Stimulated activated memory B cell treated with anti-CD40 and anti-IgM and Interleukin-4, amounts not matched to agents 10 μg/mL and 1 μg/mL and 100 μg/mL, for 72 hours (primary cell): Measurements from ENCODE around the gene DGKE.

Source experiments
- ATAC-seq: fragments of 150-1000 bp; cut with Tn5 transposase; 2 replicates; pipeline ENCODE4 v1.10.0; 2021
- H3K27ac Mint-ChIP-seq: one replicate; pipeline ENCODE4 v1.8.0; 2022; ENCODE audit warnings: mild to moderate bottlenecking, mixed read lengths
- H3K27me3 Mint-ChIP-seq: one replicate; pipeline ENCODE4 v1.8.0; 2022; ENCODE audit warnings: mixed read lengths
- H3K36me3 Mint-ChIP-seq: one replicate; pipeline ENCODE4 v1.8.0; 2022; ENCODE audit warnings: mixed read lengths
- H3K4me1 Mint-ChIP-seq: one replicate; pipeline ENCODE4 v1.8.0; 2022; ENCODE audit warnings: mixed read lengths
- H3K4me3 Mint-ChIP-seq: one replicate; pipeline ENCODE4 v1.8.0; 2022; ENCODE audit warnings: mild to moderate bottlenecking, moderate library complexity, mixed read lengths
- H3K9me3 Mint-ChIP-seq: one replicate; pipeline ENCODE4 v1.8.0; 2022; ENCODE audit warnings: mixed read lengths

Gene DGKE

GRCh38 chr17:56808503-56808902 lies 25.4 kb upstream of the DGKE start:
- no peak overlapping the region for H3K4me3 Mint-ChIP-seq
- peaks cover 11% of the 10 kb centered on the region for H3K36me3 Mint-ChIP-seq
- H3K9me3 Mint-ChIP-seq = no peaks in the 10 kb centered on the region
- H3K27me3 Mint-ChIP-seq = no peaks in the 10 kb centered on the region
- no peak overlapping the region for H3K27ac Mint-ChIP-seq
- no peaks in the 10 kb centered on the region for H3K4me1 Mint-ChIP-seq
- no peak for ATAC-seq

DNA sequence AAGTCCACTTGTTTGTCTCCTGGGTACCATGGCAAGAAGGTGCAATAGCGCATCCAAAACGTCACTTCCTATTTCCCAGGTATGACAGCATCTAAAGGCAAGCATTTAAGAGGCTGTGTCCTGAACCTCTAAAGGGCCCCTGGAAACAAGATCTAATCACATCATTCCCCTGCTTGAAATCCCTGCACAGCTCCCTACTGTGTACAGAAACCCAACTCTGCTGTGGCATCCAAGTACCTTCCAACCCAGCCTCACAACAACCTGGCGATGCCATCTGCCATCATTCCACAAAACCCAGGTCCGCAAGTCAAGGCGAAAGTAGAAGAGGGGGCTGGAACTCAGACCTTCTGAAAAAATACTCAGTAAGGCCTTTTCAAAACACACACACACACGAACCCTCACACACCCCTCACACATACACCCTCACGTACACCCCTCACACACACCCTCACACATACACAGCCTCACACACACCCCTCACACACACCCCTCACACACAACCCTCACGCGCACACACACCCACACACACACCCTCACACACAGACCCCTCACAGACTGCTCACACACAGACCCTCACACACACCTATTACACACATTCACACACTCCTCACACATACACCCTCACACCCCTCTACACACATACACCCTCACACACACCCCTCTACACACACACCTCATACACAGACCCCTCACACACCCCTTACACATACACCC lies 24.7 kb upstream of the DGKE start:
- Mint-ChIP-seq H3K4me1 (no peaks in the 10 kb centered on the region), H3K27ac (no peak overlapping the region), H3K4me3 (no peak overlapping the region), H3K36me3 (peaks cover 11% of the 10 kb centered on the region), H3K27me3 (no peaks in the 10 kb centered on the region), H3K9me3 (no peaks in the 10 kb centered on the region)
- peak; percentile 16 for ATAC-seq

DNA sequence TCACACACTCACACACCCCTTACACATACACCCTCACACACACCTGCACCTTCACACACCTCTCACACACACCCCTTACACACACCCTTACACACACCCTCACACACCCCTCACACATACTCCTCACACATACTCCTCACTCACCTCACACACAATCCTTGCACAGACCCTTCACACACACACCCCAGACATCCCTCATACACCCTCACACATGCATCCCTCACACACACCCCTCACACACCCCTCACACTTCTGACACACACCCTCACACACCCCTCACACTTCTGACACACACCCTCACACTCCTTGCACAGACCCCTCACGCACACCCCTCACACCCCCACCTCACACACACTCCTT lies 24.2 kb upstream of the DGKE start:
- peaks cover 11% of the 10 kb centered on the region for H3K36me3 Mint-ChIP-seq
- no peaks in the 10 kb centered on the region for H3K4me1 Mint-ChIP-seq
- H3K27me3 Mint-ChIP-seq = no peaks in the 10 kb centered on the region
- H3K27ac Mint-ChIP-seq = no peak overlapping the region
- H3K4me3 Mint-ChIP-seq = no peak overlapping the region
- ATAC-seq = peak; percentile 34
- H3K9me3 Mint-ChIP-seq = no peaks in the 10 kb centered on the region

- no peak overlapping the region for H3K27ac Mint-ChIP-seq
Measured at GRCh38 chr17:56810343-56810742, 23.6 kb upstream of the DGKE start.

GRCh38 chr17:56810891-56811775 lies 22.8 kb upstream of the DGKE start:
- Mint-ChIP-seq H3K36me3 (peaks cover 11% of the 10 kb centered on the region), H3K27ac (no peak overlapping the region), H3K4me1 (no peaks in the 10 kb centered on the region), H3K27me3 (no peaks in the 10 kb centered on the region), H3K9me3 (no peaks in the 10 kb centered on the region), H3K4me3 (no peak overlapping the region)
- ATAC-seq = no peak

More at GRCh38 chr17:56810343-56810742, 23.6 kb upstream of the DGKE start:
- Mint-ChIP-seq H3K4me1 (no peaks in the 10 kb centered on the region), H3K36me3 (peaks cover 11% of the 10 kb centered on the region), H3K27me3 (no peaks in the 10 kb centered on the region), H3K4me3 (no peak overlapping the region), H3K9me3 (no peaks in the 10 kb centered on the region)
- no peak for ATAC-seq

GRCh38 chr17:56812901-56813388 lies 21.0 kb upstream of the DGKE start:
- H3K27ac Mint-ChIP-seq = no peak overlapping the region
- no peaks in the 10 kb centered on the region for H3K4me1 Mint-ChIP-seq
- H3K27me3 Mint-ChIP-seq = no peaks in the 10 kb centered on the region
- no peak overlapping the region for H3K4me3 Mint-ChIP-seq
- no peaks in the 10 kb centered on the region for H3K36me3 Mint-ChIP-seq
- no peak for ATAC-seq
- H3K9me3 Mint-ChIP-seq = no peaks in the 10 kb centered on the region

- no peaks in the 10 kb centered on the region for H3K36me3 Mint-ChIP-seq
- ATAC-seq = no peak
- H3K4me1 Mint-ChIP-seq = peaks cover 10% of the 10 kb centered on the region
- H3K4me3 Mint-ChIP-seq = no peak overlapping the region
- no peaks in the 10 kb centered on the region for H3K27me3 Mint-ChIP-seq
- no peaks in the 10 kb centered on the region for H3K9me3 Mint-ChIP-seq
- no peak overlapping the region for H3K27ac Mint-ChIP-seq
Measured at GRCh38 chr17:56815711-56816110, 18.2 kb upstream of the DGKE start.

GRCh38 chr17:56817066-56817465 lies 16.9 kb upstream of the DGKE start:
- Mint-ChIP-seq H3K27ac (no peak overlapping the region), H3K9me3 (no peaks in the 10 kb centered on the region), H3K36me3 (no peaks in the 10 kb centered on the region), H3K27me3 (no peaks in the 10 kb centered on the region), H3K4me1 (peaks cover 10% of the 10 kb centered on the region), H3K4me3 (no peak overlapping the region)
- no peak for ATAC-seq

- no peak for ATAC-seq
- no peaks in the 10 kb centered on the region for H3K27me3 Mint-ChIP-seq
- peaks cover 10% of the 10 kb centered on the region for H3K4me1 Mint-ChIP-seq
- peaks cover 6% of the 10 kb centered on the region for H3K36me3 Mint-ChIP-seq
- no peak overlapping the region for H3K27ac Mint-ChIP-seq
- no peak overlapping the region for H3K4me3 Mint-ChIP-seq
- no peaks in the 10 kb centered on the region for H3K9me3 Mint-ChIP-seq
Measured at GRCh38 chr17:56819030-56819429, 14.9 kb upstream of the DGKE start.

GRCh38 chr17:56819431-56820145 lies 14.4 kb upstream of the DGKE start:
- H3K4me3 Mint-ChIP-seq = peak overlapping the region; percentile 41
- H3K4me1 Mint-ChIP-seq = peaks cover 10% of the 10 kb centered on the region
- peak overlapping the region; percentile 37 for H3K27ac Mint-ChIP-seq

GRCh38 chr17:56820207-56820606 lies 13.7 kb upstream of the DGKE start:
- Mint-ChIP-seq H3K27ac (no peak overlapping the region), H3K36me3 (peaks cover 11% of the 10 kb centered on the region), H3K27me3 (no peaks in the 10 kb centered on the region), H3K4me1 (peaks cover 10% of the 10 kb centered on the region), H3K4me3 (no peak overlapping the region), H3K9me3 (no peaks in the 10 kb centered on the region)
- no peak for ATAC-seq

More at GRCh38 chr17:56819431-56820145, 14.4 kb upstream of the DGKE start:
- Mint-ChIP-seq H3K9me3 (no peaks in the 10 kb centered on the region), H3K36me3 (peaks cover 10% of the 10 kb centered on the region), H3K27me3 (no peaks in the 10 kb centered on the region)
- ATAC-seq = peak; percentile 72

- Mint-ChIP-seq H3K4me3 (no peak overlapping the region), H3K4me1 (peaks cover 10% of the 10 kb centered on the region), H3K36me3 (peaks cover 11% of the 10 kb centered on the region), H3K9me3 (no peaks in the 10 kb centered on the region), H3K27me3 (no peaks in the 10 kb centered on the region), H3K27ac (no peak overlapping the region)
- no peak for ATAC-seq
Measured at GRCh38 chr17:56821847-56822534, 12.0 kb upstream of the DGKE start.

GRCh38 chr17:56822725-56823124 lies 11.2 kb upstream of the DGKE start:
- ATAC-seq = no peak
- H3K27ac Mint-ChIP-seq = no peak overlapping the region
- H3K27me3 Mint-ChIP-seq = no peaks in the 10 kb centered on the region
- H3K9me3 Mint-ChIP-seq = no peaks in the 10 kb centered on the region
- H3K36me3 Mint-ChIP-seq = peaks cover 11% of the 10 kb centered on the region
- peaks cover 10% of the 10 kb centered on the region for H3K4me1 Mint-ChIP-seq
- H3K4me3 Mint-ChIP-seq = no peak overlapping the region

DNA sequence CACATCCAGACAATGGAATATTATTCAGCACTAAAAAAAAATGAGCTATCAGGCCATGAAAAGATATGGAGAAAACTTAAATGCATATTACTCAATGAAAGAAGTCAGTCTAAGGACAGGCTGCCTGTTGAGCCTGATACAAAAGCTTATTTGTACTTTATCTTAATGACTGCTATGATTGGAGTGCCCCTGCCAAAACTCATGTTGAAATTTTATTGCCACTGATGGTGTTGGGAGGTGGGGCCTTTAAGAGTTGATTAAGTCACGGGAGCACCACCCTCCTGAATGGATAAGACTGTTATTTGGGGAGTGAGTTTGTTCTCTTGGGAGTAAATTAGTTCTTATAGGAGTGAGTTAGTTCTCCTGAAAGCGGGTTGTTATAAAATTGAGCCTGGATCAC lies 10.1 kb upstream of the DGKE start:
- Mint-ChIP-seq H3K4me1 (peaks cover 14% of the 10 kb centered on the region), H3K4me3 (no peak overlapping the region), H3K27ac (no peak overlapping the region), H3K27me3 (no peaks in the 10 kb centered on the region), H3K9me3 (no peaks in the 10 kb centered on the region), H3K36me3 (peaks cover 11% of the 10 kb centered on the region)
- ATAC-seq = no peak

DNA sequence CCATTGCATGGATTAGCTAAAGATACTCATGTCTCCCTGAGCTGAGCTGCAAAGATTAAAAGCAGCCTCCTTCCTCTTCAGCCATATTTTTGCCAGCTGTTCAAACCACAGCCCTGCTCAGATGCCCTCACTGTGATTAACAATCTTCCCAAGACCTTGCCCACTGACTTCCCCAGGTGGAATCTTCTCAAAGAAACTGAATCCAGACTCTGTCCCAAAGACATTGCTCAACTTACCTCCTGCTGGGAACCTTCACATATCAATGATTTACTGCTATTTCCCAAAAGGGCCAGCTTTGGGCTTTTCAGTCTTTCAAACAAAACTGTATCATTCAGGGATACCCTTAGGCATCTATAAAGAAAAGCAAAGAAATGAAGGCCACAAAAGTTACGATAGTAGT lies 9.4 kb upstream of the DGKE start:
- Mint-ChIP-seq H3K9me3 (no peaks in the 10 kb centered on the region), H3K27ac (no peak overlapping the region), H3K27me3 (no peaks in the 10 kb centered on the region), H3K4me1 (peaks cover 15% of the 10 kb centered on the region), H3K36me3 (peaks cover 11% of the 10 kb centered on the region), H3K4me3 (no peak overlapping the region)
- ATAC-seq = no peak
